Esophagus muscularis mucosa (tissue), 4 donors: ENCODE results near the gene ZEB2. TPM values are rescaled to one million over a fixed set of nuclear protein-coding genes. Genes with fewer than 3 reads are reported as not detected.

ENCODE experiments used
- DNase-seq: peaks from one replicate; pipeline ENCODE4 v3.0.0-alpha.2; 2017; ENCODE audit errors: extremely low spot score
- H3K27ac ChIP-seq, 4 donors: fragments of 200-600 bp; sonication (generic); replicated peaks in 1 of 4; 1 replicate in 3 of 4; 2 replicates in 1 of 4; pipeline ENCODE4 v1.5.1; 2016 to 2019; ENCODE audit warnings: mild to moderate bottlenecking in 1 of 4
- H3K27me3 ChIP-seq, 4 donors: fragments of 200-600 bp; sonication (generic); one replicate each; pipeline versions ENCODE4 v1.5.1 to v1.6.0; 2016 to 2019
- H3K36me3 ChIP-seq, 4 donors: fragments of 200-600 bp; sonication (generic); one replicate each; pipeline ENCODE4 v1.5.1; 2016 to 2019
- H3K4me1 ChIP-seq, 4 donors: fragments of 200-600 bp; sonication (generic); one replicate each; pipeline ENCODE4 v1.5.1; 2016 to 2019
- H3K4me3 ChIP-seq, 4 donors: fragments of 200-600 bp; sonication (generic); 1 replicate in 2 of 4; 2 replicates in 2 of 4; pipeline ENCODE4 v1.5.1; 2016 to 2019; ENCODE audit warnings: mild to moderate bottlenecking in 4 of 4, moderate library complexity in 1 of 4
- H3K9me3 ChIP-seq, 4 donors: fragments of 200-600 bp; sonication (generic); 1 replicate in 3 of 4; 2 replicates in 1 of 4; pipeline ENCODE4 v1.5.1; 2016 to 2019
- EP300 ChIP-seq: sonication (generic); formaldehyde crosslinking; IDR thresholded peaks from one replicate; pipeline ENCODE4 v1.6.1; 2017; ENCODE audit warnings: antibody characterized with exemption
- POLR2A ChIP-seq: fragments of 450-650 bp; IDR thresholded peaks from one replicate; pipeline ENCODE4 v1.6.1; 2017; ENCODE audit warnings: antibody characterized with exemption, moderate library complexity, mild to moderate bottlenecking, low read depth
- POLR2AphosphoS5 ChIP-seq, 2 donors: sonication (generic); formaldehyde crosslinking; IDR thresholded peaks; one replicate each; pipeline ENCODE4 v1.6.1; 2017; ENCODE audit warnings: antibody characterized with exemption in 2 of 2
- WGBS: methylation state at CpG from one replicate; pipeline ENCODE4 v1.1.5; 2018; 5-methylcytosine and 5-hydroxymethylcytosine counted together
- intact Hi-C: fragments of 100-400 bp; cut with DNase I; formaldehyde crosslinking; loops from one replicate; pipeline ENCODE4 v1.15.1; 2023
- total RNA-seq, 4 donors: library from RNA; depleted of rRNA; stranded (reverse); fragments of >200 nt; gene quantifications; one replicate each; pipeline versions ENCODE4 v1.1.0 to v1.2.1, GENCODE V29; 2016
- TF ChIP-seq, protein P1 (sequence below), 3 experiments: fragments of 200-600 bp in 2 of 3; fragments of 450-650 bp in 1 of 3; sonication (generic) in 2 of 3; IDR thresholded peaks; one replicate each; pipeline ENCODE4 v1.5.1; 2017 to 2019; ENCODE audit warnings: antibody characterized with exemption in 3 of 3, mild to moderate bottlenecking in 2 of 3, moderate library complexity in 1 of 3

ZEB2 gene
- total RNA-seq, 4 donors from 2014 or later, result 41.2 to 68.3 (median 55.7) TPM

GRCh38 chr2:144356402-144356801 is 163.5 kb downstream of the ZEB2 start:
- no peaks in the 10 kb centered on the region for H3K36me3 ChIP-seq
- WGBS, result 85% methylated on average over 3 of the region's 3 CpGs
- H3K27me3 ChIP-seq, result no peaks in the 10 kb centered on the region
- H3K9me3 ChIP-seq, result no peaks in the 10 kb centered on the region
- no peak for DNase-seq
- TF ChIP-seq, protein P1, sequence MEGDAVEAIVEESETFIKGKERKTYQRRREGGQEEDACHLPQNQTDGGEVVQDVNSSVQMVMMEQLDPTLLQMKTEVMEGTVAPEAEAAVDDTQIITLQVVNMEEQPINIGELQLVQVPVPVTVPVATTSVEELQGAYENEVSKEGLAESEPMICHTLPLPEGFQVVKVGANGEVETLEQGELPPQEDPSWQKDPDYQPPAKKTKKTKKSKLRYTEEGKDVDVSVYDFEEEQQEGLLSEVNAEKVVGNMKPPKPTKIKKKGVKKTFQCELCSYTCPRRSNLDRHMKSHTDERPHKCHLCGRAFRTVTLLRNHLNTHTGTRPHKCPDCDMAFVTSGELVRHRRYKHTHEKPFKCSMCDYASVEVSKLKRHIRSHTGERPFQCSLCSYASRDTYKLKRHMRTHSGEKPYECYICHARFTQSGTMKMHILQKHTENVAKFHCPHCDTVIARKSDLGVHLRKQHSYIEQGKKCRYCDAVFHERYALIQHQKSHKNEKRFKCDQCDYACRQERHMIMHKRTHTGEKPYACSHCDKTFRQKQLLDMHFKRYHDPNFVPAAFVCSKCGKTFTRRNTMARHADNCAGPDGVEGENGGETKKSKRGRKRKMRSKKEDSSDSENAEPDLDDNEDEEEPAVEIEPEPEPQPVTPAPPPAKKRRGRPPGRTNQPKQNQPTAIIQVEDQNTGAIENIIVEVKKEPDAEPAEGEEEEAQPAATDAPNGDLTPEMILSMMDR (IDR thresholded peaks at IDR 0.05), result no peak
- TF ChIP-seq POLR2AphosphoS5 (IDR thresholded peaks at IDR 0.05) (no peak), EP300 (no peak), POLR2A (no peak)
- no peaks in the 10 kb centered on the region for H3K4me1 ChIP-seq
- intact Hi-C loops, result no loop called here
- no peak overlapping the region for H3K4me3 ChIP-seq
- no peak overlapping the region for H3K27ac ChIP-seq

DNA sequence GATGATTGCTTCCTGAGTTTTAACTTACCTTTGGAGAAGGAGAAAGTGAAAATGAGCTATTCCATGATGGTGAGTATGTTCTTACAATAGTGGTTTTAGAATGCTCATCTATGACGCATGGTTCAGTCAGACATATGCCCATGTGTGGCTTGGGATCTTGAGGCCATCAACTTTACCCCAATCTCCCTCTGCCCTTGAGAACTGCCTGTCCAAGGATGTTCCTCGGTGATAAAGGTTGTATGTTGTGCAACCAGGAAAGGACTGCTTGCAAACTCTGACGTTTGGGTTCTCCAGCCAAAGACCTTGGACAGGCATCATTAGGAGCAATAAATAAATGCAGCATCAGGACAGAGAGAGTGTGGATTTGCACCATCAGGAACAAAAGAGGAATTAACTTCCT is 165.0 kb downstream of the ZEB2 start:
- 74% methylated on average over 3 of the region's 3 CpGs for WGBS
- no peak for DNase-seq
- Histone ChIP-seq H3K4me1 (peaks cover 0 to 6% (median 4%) of the 10 kb centered on the region in 4 donors), H3K9me3 (no peaks in the 10 kb centered on the region), H3K36me3 (no peaks in the 10 kb centered on the region), H3K27me3 (no peaks in the 10 kb centered on the region), H3K4me3 (no peak overlapping the region), H3K27ac (no peak overlapping the region)
- no peak for TF ChIP-seq POLR2A
- TF ChIP-seq, protein P1 (IDR thresholded peaks at IDR 0.05), result no peak
- TF ChIP-seq POLR2AphosphoS5 (IDR thresholded peaks at IDR 0.05), result no peak
- TF ChIP-seq EP300, result no peak
- intact Hi-C loops, result no loop called here

- TF ChIP-seq POLR2AphosphoS5 (IDR thresholded peaks at IDR 0.05) (no peak), POLR2A (no peak), EP300 (no peak)
- TF ChIP-seq, protein P1 (IDR thresholded peaks at IDR 0.05), result no peak
- Histone ChIP-seq H3K27ac (no peak overlapping the region), H3K4me3 (no peak overlapping the region), H3K36me3 (no peaks in the 10 kb centered on the region), H3K4me1 (peaks cover 0 to 9% (median 9%) of the 10 kb centered on the region in 4 donors), H3K27me3 (no peaks in the 10 kb centered on the region), H3K9me3 (no peaks in the 10 kb centered on the region)
- intact Hi-C loops, result no loop called here
- DNase-seq, result no peak
- WGBS, result 93% methylated on average over 5 of the region's 5 CpGs
Observed at GRCh38 chr2:144351687-144352086, 168.2 kb downstream of the ZEB2 start.

GRCh38 chr2:144350151-144350802 is 169.6 kb downstream of the ZEB2 start:
- Histone ChIP-seq H3K9me3 (no peaks in the 10 kb centered on the region), H3K4me3 (no peak overlapping the region), H3K27me3 (no peaks in the 10 kb centered on the region), H3K4me1 (peaks cover 0 to 9% (median 9%) of the 10 kb centered on the region in 4 donors), H3K27ac (peak overlapping the region in 1 of 4 donors; percentile 2), H3K36me3 (no peaks in the 10 kb centered on the region)
- DNase-seq, result no peak
- no peak for TF ChIP-seq EP300
- TF ChIP-seq, protein P1 (IDR thresholded peaks at IDR 0.05), result no peak
- no peak for TF ChIP-seq POLR2A
- no peak for TF ChIP-seq POLR2AphosphoS5 (IDR thresholded peaks at IDR 0.05)
- intact Hi-C loops, result no loop called here
- 74% methylated on average over 7 of the region's 7 CpGs for WGBS

GRCh38 chr2:144349674-144350073 is 170.2 kb downstream of the ZEB2 start:
- no peaks in the 10 kb centered on the region for H3K36me3 ChIP-seq
- peaks cover 0 to 9% (median 9%) of the 10 kb centered on the region in 4 donors for H3K4me1 ChIP-seq
- no peak for DNase-seq
- H3K27me3 ChIP-seq, result no peaks in the 10 kb centered on the region
- TF ChIP-seq POLR2AphosphoS5 (IDR thresholded peaks at IDR 0.05), result no peak
- WGBS, result 73% methylated on average over 3 of the region's 3 CpGs
- H3K4me3 ChIP-seq, result no peak overlapping the region
- H3K27ac ChIP-seq, result peak overlapping the region in 2 of 4 donors; percentile 2 to 13
- no peaks in the 10 kb centered on the region for H3K9me3 ChIP-seq
- intact Hi-C loops, result no loop called here
